Midbrain (tissue), 1 donor: ENCODE results near the gene LATS2.
"Not testable (repeated sequence)": the region's sequence is repeated elsewhere in the genome, so short reads cannot be mapped to it uniquely, and the experiment has no call there.

Experiments used
- DNase-seq: peaks from one replicate; lab custom pipeline; 2025; lab: John Stamatoyannopoulos, UW

The LATS2 gene

DNA sequence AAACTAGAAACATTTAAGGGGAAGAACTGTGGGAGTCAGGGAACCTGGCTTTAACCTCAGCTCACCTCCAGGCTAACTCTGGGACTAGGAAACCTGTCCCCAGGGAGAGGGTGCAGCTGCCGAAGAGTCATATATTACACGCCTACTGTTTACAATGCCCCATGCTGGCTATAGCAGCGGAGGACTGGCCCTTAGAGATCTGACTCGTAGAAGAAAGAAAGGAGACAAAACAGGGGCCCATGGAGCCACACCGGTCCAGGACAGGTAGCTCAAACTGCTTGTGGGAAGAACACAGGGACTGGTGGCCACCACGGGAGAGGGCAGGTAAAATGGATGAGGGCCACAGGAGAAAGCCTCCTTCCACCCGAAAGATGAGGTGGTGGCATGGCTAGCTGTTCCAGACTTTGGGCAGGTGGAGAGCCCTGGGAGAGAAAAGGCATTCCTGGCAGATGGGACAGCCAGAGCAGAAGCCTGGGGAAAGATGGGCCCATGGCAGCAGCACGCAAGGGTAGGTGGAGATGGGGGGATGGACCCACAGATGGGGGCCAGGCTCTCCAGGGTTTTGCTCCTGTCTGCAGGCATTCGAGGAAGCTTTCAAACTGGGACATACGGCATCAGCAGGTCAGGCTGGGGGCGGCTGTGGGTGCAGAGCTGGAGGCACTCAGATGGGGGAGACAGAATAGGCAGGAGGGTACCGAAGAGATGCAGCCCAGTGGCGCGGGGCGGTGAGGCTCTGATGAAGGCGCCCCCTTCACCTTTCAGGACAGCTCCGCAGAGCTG is 69.5 kb downstream of the LATS2 start:
- DNase-seq = no peak

DNA sequence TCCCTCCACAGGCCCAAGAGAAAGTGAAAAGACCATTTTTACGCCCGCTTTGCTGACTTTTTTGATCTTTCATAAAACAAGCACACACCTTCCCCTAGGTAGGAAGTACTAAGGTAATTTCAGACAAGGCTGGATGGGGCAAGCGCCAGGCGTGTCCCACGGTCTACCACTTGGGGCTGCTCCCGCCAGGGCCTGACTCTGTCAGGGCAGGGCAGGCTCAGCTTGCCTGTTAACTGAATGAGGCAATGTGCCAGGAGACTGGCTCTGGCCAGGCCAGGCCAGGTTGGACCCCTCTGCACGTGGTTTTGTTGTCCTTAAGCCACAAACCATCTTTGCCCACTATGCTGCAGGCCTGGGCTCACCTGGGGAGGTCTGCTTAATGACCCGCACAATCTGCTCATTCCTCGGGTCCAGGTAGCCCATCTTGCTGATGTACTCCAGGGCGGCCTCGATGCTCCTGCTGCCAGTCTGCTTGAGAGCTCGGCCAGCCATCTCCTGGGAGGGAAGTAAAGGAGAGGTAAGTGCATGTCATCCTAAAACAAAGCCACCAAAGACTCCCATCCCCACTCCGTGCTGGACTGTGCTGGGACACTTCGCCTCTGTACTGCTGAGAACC is 70.4 kb downstream of the LATS2 start:
- DNase-seq = no peak

DNA sequence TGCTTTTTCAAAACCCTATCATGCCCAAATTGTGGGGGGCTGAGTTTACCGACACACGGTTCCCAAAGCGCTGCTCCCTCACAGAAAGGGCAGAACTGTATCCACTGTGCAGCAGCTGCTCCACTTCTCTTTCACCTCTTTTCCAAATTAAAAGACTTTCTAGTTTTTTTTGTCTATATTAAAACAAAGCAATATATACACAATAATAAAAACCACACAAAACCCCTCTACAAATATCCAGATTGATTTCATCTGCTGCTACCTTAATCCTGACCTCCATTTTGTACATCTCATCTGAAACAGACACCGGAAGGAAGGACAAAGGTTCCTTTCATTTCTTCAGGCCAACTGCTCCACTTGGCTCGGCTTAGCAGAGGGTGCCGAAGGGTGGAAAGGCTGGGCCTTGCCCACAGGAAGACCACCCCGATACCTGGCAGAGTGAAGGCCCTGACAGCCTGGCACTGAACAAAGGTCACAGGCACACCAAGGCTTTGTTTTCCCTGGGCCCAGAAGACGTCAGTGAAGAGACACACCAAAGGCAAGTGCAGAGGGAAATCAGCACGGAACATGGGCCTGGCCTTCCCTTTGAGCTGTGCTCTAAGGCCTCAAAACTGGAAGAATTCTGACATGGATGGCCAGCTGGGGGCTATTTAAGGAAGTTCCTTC is 71.6 kb downstream of the LATS2 start:
- DNase-seq = no peak

DNA sequence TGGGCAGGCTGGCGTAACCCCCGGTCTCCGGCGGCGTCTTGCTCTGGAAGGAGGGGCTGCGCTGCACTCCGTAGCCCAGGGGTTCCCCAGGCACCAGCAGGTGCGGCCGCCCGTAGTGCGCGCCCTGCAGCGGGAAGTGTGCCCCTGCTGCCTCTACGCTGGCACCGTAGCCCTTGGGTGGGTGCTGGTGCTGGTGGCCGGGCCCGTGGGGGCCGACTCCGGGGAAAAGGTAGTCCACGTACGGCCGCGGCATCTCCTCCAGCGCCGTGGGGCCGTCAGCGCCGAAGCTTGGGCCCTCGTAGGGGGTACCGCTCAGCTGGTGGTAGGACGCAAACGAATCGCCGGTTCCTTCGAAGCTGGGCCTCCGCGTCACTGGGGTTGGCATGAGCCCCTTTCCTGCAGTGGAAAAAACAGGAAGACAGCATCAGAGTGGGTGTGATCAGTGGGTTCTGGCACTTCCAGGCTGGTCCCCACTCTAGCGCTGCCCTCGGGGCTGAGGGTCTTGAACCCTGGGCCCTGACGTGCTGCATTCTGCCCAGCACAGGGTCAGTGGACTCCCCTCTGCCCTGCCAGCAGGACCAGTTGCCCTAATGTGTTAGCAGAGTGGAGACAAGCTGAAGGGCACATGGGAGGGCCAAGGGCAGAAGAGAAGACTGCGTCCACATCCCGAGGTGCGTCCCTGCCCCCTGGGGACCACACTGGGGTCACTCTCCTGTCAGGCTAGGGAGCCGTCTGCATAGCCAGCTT is 72.3 kb downstream of the LATS2 start:
- DNase-seq = no peak

DNA sequence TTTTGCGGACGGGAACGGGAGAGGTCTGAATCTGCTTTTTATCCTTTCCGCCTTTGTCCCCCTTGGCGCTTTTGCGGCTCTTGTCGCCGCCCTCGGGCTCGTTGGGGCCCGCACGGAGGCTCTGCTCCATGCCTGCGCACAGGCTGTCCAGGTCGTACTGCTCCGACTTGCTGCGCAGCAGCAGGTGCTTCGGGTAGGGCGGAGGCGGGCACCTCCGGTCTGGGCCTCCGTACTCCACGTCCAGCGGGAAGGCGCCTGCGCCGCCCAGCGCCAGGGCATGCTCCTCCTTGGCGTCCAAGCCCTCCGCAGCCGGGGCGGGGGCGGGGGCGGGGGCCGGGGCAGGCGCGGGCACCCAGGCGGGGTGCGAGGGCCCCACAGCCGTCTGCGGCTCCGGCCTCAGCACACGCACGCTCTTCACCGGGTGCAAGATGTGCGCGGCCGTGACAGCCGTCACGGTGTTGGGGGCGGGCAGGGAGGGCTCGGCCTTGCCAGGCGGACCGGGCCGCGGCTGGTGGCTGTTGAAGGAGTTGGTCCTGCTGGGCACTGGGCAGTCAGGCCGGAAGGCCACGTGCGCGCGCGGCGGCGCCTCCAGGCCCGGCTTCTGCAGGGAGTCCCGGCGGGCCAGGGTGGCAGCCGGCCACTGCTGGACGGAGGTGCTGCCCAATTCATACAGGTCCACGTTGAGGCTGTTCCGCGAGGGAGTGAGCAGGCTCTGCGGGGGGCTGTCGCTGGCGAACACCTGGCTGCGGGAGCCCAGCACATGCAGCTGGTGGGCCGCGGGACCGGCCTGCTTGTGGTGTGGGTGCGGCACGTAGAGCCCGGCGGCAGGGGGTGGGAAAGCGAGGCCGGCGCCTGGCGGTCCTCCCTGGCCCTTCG is 73.1 kb downstream of the LATS2 start:
- DNase-seq = no peak

DNA sequence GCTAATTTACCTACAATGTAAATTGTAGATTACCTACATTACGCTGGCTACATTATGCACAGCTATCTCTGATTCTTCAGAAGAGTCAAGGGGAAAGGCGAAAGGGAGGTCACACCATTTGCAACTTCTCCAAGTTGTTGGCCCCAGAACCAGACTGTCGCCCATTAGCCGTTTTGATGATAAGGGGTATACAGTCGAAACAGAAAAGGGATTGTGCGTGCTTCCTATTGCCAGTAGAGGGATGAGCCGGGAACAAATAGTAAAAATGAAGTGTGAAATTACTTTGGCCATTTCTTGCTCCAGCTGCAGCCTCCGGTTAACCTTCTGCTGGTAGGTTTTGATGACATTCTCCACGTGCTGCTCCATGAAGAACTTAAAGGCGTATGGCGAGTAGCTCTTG is 73.8 kb downstream of the LATS2 start:
- no peak for DNase-seq

DNA sequence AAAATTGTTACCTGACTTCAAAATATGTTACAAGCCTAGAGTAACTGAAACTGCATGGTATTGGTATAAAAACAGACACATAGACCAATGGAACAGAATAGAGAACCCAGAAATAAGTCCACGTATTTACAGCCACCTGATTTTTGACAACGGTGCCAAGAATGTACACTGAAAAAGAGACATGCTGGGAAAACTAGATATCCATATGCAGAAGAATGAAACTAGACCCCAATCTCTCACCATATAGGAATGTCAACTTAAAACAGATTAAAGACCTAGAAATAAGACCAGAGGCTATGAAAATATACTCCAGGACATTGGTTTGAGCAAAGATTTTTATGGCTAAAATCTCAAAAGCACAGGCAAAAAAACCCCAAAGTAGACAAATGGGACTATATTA is 76.5 kb downstream of the LATS2 start:
- no peak for DNase-seq

DNA sequence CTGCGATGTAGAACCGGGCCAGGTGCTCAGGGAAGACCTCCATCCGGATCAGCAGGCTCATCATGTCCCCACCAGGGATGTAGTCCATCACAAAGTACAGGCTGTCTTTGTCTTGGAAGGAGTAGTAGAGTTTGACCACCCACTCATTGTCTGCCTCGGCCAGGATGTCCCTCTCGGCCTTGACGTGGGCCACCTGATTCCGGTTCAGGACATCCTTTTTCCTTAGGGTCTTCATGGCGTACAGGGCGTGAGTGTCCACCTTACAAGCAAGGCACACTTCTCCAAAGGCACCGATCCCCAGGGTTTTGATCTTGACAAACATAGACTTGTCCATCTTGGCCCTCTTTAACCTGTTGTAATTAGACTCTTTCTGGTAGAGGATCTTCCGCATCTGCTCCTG is 78.0 kb downstream of the LATS2 start:
- DNase-seq = no peak

DNA sequence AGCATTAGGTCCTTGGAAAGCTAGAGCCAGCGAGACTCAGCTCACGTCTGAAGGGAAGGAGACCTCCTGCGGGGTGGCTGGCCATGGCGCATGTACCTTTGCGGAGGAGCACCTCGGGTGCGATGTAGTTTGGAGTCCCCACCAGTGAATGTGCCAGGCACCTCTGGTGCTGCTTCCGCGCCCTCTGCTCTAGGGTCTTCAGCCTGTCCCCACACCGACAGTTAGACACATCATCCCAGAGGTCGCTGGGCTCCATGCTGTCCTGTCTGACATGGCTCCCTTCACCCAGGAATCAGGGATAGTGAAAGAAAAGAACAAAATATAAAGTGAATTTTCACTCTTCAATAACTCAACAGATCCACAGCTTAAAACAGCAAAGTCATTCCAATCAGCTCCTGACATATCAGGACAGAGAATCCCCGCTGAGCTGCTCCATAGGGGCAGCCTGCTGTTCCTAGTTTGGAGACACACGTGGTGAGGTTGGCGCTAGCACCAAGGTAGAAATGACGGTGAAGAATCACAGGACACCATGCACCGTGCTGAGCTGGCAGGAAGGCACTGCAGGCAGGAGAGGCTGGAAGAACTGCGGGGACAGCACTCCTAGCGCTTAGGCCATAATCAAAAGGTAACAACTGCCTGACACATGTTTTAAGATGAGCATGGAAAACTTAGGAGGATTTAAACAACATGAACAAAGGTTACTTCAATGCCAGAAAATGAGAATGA is 79.9 kb downstream of the LATS2 start:
- no peak for DNase-seq

DNA sequence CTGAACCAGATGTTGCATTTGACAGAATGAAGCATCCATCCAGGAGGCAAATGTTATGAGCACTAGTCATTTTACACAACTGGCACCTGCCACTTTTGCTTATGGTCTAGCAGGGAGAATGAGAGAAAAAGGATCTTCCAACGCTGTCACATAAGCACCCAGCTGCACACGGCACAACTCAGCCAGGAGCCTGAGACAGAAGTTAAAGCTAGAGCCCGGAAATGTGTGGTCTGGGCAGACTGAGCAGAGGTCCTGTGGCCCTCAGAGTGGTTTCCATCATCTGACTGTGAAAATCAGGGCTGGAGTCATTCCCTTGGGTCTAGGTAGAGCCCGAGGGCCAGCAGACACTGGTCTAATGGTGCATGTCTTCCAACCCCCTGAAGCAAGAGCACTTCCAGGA is 80.5 kb downstream of the LATS2 start:
- no peak for DNase-seq

DNA sequence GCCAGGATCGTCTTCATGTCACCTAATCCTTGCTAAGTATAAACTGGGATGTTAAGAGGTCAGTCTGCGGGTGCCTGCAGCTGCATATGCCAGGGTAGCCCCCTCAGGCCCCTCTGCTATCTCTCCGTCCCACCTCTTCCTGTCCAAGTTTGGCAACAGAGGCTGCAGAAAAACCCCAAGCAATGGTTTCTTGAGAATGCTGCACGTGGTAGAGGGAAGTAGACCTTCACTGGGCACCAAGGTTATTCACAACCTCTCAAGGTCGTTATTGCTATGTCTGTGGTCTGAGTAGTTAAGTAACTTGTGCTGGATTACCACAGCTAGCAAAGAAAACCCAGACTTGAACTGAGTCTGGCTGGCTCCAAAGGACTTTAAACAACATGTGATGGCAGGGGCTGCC is 81.0 kb downstream of the LATS2 start:
- DNase-seq = no peak

DNA sequence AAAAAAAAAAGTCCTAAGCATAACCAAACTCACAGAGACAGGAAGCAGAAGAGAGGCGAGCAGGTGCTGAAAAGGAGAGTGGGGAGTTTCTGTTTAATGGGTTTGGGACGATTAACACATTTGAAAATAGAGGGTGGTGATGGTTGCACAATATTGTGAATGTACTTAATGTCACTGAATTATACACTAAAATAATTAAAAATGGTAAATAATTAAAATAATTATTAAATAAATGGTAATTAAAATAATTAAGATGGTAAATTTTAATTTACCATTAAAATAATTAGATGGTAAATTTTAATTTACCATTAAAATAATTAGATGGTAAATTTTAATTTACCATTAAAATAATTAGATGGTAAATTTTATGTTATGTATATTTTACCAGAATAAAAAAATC is 84.0 kb downstream of the LATS2 start:
- no peak for DNase-seq

DNA sequence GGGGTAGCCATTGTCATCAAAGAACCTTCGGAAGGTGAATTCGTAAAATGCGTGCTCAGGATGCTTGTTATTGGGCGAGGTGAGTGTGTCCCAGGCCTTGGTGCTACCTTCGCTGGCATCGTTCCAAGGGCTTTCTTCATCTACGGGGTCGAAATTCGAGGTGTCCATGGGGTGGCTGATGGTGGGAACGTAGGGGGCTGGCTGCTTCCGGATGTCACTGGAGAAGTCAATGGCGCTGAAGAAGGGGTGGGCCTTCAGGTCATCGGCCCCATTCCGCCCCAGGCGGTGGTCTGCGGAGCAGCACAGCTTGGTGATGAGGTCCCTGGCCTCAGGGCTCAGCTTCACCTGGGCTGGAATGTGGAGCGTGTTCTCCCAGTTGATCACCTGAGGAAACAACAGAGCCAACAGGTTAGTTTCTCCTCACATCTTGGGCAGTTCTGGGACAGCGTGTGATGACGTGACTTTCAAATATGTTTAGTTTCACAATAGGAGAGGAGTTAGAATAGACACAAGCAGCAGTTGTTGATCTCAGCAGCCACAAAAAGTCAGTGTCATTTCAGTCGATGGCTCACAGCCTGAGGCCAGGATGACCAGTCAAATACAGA is 86.3 kb downstream of the LATS2 start:
- DNase-seq = no peak

DNA sequence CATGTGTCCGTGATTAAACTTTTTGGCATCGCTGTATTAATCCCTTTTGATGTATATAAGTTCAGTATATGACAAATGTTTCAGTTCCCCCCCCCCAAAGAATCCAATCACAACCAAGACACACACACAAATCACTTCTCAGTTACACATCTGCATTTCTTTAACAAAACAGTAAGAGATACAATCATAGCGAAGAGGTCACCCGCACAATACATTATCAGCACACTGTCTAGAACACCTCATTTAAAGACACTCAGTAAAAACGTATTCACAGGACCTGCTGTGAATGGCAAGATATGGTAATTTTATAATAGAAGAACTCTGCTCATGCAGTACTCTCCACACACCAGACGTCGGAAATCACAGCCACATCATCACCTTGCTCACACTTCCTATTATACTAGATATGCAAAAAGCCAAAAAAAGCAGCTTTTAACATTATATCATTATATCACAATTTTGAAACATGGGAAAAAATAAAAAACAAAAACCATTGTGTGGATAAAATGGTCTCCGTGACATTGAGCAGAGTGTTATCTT is 87.4 kb downstream of the LATS2 start:
- no peak for DNase-seq

DNA sequence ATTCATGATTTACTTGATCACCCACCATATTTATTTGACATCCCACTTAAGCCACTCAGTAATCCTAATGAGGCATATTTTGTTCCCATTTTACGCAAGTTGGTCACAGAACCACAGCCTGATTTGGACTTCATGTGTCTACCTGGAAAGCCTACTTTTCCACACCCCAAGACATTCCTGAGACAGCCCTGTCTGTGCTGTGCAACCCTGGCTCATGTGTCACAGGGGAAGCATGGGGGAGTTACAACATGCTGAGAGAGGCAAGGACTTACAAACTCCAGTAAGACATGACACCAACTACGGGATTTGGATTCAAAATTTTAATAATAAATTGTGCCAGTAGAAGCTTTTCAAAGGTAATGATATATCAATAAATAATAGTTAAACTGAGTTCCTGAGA is 88.7 kb downstream of the LATS2 start:
- DNase-seq = no peak

DNA sequence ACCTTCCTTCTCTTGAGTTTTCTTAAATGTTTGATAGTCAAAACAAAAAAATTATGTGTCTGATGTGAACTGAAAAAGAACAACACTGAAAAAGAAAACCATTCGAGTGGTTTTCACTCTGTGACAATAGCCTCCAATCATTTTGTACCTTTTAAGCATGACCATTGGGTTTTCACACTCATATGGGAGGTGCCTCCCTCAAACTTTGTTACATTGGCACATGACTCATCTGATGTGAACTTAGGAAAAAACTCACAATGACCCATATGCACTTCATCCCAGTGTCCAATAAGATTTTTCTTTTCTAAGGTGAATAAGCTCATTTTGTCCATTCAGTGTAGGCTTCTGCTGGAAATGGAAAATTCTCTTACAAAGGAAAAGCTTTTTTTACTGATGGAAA is 92.2 kb downstream of the LATS2 start:
- DNase-seq = no peak

DNA sequence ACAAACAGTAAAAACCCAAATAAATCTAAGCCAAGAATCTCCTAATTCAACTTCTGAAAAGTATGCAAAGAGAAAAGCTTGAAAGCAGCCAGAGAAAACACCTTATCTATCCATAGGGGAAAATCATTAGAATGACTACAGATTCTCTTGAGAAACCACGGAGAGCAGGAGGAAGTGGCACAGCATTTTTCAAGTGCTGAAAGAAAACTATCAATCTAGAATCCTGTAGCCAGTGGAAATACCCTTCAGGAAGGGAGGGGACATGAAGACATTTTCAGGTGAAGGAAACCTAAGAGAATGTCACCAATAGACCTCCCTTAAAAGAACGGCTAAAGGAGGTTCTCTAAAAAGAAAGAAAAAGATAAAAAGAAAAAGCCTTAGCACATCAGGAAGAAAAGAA is 92.6 kb downstream of the LATS2 start:
- DNase-seq = no peak

DNA sequence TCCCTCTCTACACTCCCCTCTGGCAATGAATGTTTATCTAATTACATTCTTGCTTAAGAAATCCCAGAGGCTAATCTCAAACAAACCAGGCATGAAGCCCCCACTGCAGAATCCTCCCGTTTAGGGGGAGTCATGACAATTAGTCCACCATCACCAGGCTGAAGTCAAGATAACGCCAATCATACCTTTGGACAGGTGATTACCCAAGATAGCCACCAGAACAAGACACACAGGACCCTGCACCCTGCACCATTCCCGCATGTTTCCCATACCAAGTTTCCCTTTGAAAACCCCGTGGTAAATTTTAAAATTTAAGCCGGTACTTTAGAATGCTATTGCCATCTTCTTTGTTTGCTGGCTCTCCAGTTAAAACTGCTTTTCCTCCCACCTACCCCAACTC is 94.0 kb downstream of the LATS2 start:
- DNase-seq = no peak

DNA sequence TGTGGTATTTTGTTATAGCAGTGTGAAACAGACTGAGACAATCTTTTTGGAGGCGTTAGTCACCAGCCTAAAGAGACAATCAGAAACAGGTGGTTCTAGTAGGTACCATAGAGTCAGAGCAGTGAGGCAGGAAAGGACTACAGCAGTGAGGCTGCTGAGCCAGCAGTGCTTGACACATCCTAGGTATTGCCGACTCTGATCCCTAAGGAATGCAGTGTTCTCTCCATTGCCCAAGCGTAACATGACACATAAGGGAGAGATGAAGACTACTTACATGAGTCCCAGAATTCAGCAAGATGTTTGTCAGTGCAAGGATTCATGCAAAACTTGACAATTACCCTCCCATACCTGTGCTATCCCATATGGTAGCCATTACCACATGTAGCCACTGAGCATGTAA is 96.5 kb downstream of the LATS2 start:
- DNase-seq = no peak

DNA sequence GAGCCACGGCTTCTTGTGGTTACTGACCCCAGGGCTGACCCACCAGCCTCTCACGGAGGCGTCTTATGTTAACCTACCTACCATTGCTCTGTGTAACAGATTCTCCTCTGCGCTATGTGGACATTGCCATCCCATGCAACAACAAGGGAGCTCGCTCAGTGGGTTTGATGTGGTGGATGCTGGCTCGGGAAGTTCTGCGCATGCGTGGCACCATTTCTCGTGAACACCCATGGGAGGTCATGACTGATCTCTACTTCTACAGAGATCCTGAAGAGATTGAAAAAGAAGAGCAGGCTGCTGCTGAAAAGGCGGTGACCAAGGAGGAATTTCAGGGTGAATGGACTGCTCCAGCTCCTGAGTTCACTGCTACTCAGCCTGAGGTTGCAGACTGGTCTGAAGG is 99.7 kb downstream of the LATS2 start:
- not testable (repeated sequence) for DNase-seq
